Memory B cell (primary cell): Measurements from ENCODE around the gene PTCD1.
A peak's percentile ranks its signal among the peaks of the same experiment; 100 is the strongest.
"Not testable (repeated sequence)": the region's sequence is repeated elsewhere in the genome, so short reads cannot be mapped to it uniquely, and the experiment has no call there.

Experiments used
- ATAC-seq: fragments of 150-1000 bp; cut with Tn5 transposase; 2 replicates; pipeline ENCODE4 v1.10.0; 2021; ENCODE audit warnings: low read depth, mild to moderate bottlenecking, moderate library complexity
- DNase-seq, 2 donors: peaks; one replicate each; pipeline ENCODE4 v3.0.0; 2022; ENCODE audit warnings: low spot score in 2 of 2
- H3K27ac Mint-ChIP-seq: one replicate; pipeline ENCODE4 v1.8.0; 2022; ENCODE audit warnings: mild to moderate bottlenecking, moderate library complexity, mixed read lengths
- H3K27me3 Mint-ChIP-seq: one replicate; pipeline ENCODE4 v1.8.0; 2022; ENCODE audit warnings: mixed read lengths
- H3K36me3 Mint-ChIP-seq: one replicate; pipeline ENCODE4 v1.8.0; 2022; ENCODE audit warnings: mild to moderate bottlenecking, mixed read lengths
- H3K4me1 Mint-ChIP-seq: one replicate; pipeline ENCODE4 v1.8.0; 2022; ENCODE audit warnings: mixed read lengths
- H3K4me3 Mint-ChIP-seq: one replicate; pipeline ENCODE4 v1.8.0; 2022; ENCODE audit warnings: mild to moderate bottlenecking, moderate library complexity, mixed read lengths
- H3K9me3 Mint-ChIP-seq: one replicate; pipeline ENCODE4 v1.8.0; 2022; ENCODE audit warnings: mixed read lengths

PTCD1 gene

GRCh38 chr7:99431756-99432540, 6.7 kb downstream of the PTCD1 start:
- not testable (repeated sequence) for H3K4me3 Mint-ChIP-seq, H3K27me3 Mint-ChIP-seq, H3K4me1 Mint-ChIP-seq, H3K9me3 Mint-ChIP-seq, ATAC-seq, H3K27ac Mint-ChIP-seq, DNase-seq
- peaks cover 11% of the 10 kb centered on the region for H3K36me3 Mint-ChIP-seq

- Mint-ChIP-seq H3K4me3 (no peak overlapping the region), H3K27ac (no peak overlapping the region), H3K4me1 (no peaks in the 10 kb centered on the region), H3K36me3 (peaks cover 15% of the 10 kb centered on the region), H3K9me3 (no peaks in the 10 kb centered on the region), H3K27me3 (no peaks in the 10 kb centered on the region)
- ATAC-seq (no peak), DNase-seq (no peak)
Measured at GRCh38 chr7:99429756-99430155, 8.8 kb downstream of the PTCD1 start.

GRCh38 chr7:99428972-99429566, 9.5 kb downstream of the PTCD1 start:
- Mint-ChIP-seq H3K4me1 (no peaks in the 10 kb centered on the region), H3K4me3 (no peak overlapping the region), H3K27me3 (no peaks in the 10 kb centered on the region), H3K27ac (no peak overlapping the region), H3K9me3 (no peaks in the 10 kb centered on the region), H3K36me3 (peaks cover 15% of the 10 kb centered on the region)
- DNase-seq (no peak), ATAC-seq (no peak)

- H3K36me3 Mint-ChIP-seq, result peaks cover 10% of the 10 kb centered on the region
- ATAC-seq (no peak), DNase-seq (no peak)
- no peak overlapping the region for H3K27ac Mint-ChIP-seq
- no peaks in the 10 kb centered on the region for H3K9me3 Mint-ChIP-seq
- H3K4me1 Mint-ChIP-seq, result no peaks in the 10 kb centered on the region
- H3K4me3 Mint-ChIP-seq, result no peak overlapping the region
- no peaks in the 10 kb centered on the region for H3K27me3 Mint-ChIP-seq
Measured at GRCh38 chr7:99424932-99425730, 13.5 kb downstream of the PTCD1 start.

GRCh38 chr7:99422625-99423024, 16.0 kb downstream of the PTCD1 start:
- Mint-ChIP-seq H3K27me3 (no peaks in the 10 kb centered on the region), H3K4me3 (no peak overlapping the region), H3K36me3 (peaks cover 11% of the 10 kb centered on the region), H3K9me3 (no peaks in the 10 kb centered on the region), H3K27ac (no peak overlapping the region), H3K4me1 (no peaks in the 10 kb centered on the region)
- no peak for ATAC-seq
- no peak for DNase-seq

GRCh38 chr7:99422186-99422585, 16.4 kb downstream of the PTCD1 start:
- Mint-ChIP-seq H3K36me3 (peaks cover 14% of the 10 kb centered on the region), H3K27me3 (no peaks in the 10 kb centered on the region), H3K27ac (peak overlapping the region; percentile 50), H3K9me3 (no peaks in the 10 kb centered on the region), H3K4me3 (no peak overlapping the region), H3K4me1 (no peaks in the 10 kb centered on the region)
- DNase-seq (no peak), ATAC-seq (no peak)

DNA sequence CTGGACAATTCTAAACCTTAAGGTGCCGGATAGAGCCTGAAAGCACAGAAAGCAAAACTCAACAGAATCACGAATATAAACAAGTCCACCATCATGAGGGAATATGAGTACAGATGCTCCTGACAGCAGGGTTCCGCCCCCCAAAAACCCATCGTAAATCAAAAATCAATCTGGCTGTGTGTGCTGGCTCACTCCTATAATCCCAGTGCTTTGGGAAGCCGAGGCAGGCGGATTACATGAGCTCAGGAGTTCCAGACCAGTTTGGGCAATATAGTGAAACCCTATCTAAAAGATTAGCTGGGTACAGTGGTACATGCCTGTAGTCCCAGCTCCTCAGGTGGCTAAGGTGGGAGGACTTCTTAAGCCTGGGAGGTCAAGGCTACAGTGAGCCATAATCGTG, 17.6 kb downstream of the PTCD1 start:
- no peak overlapping the region for H3K4me3 Mint-ChIP-seq
- H3K27ac Mint-ChIP-seq, result no peak overlapping the region
- no peak for ATAC-seq

DNA sequence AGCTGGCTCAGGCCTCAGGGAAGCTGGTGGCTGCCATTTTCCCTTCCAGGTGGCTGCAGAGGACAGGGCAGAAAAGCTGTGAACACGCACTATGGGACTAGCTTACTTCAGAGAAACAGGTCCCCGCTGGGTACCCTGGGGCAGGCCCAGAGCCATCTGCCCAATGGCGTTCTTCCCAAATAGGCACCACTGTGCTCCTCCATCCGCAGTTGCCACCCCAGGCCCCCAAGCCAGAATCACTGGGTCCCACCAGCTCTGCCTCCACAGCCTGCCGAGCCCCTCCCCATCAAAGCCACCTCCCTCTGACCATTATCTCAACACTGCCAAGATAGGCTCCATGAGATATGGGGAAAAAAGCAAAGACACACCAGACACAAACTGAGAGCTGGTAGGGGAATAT, 18.4 kb downstream of the PTCD1 start:
- Mint-ChIP-seq H3K9me3 (no peaks in the 10 kb centered on the region), H3K4me1 (no peaks in the 10 kb centered on the region), H3K27me3 (no peaks in the 10 kb centered on the region), H3K4me3 (no peak overlapping the region), H3K27ac (no peak overlapping the region), H3K36me3 (peaks cover 14% of the 10 kb centered on the region)
- ATAC-seq (no peak), DNase-seq (no peak)

More for the DNA sequence above, 17.6 kb downstream of the PTCD1 start:
- H3K27me3 Mint-ChIP-seq, result no peaks in the 10 kb centered on the region
- H3K9me3 Mint-ChIP-seq, result no peaks in the 10 kb centered on the region
- peaks cover 15% of the 10 kb centered on the region for H3K36me3 Mint-ChIP-seq
- no peaks in the 10 kb centered on the region for H3K4me1 Mint-ChIP-seq
- no peak for DNase-seq

GRCh38 chr7:99419323-99420021, 19.1 kb downstream of the PTCD1 start:
- ATAC-seq (no peak), DNase-seq (no peak)
- no peaks in the 10 kb centered on the region for H3K9me3 Mint-ChIP-seq
- H3K27me3 Mint-ChIP-seq, result no peaks in the 10 kb centered on the region
- peaks cover 3% of the 10 kb centered on the region for H3K4me1 Mint-ChIP-seq
- H3K4me3 Mint-ChIP-seq, result no peak overlapping the region
- peaks cover 20% of the 10 kb centered on the region for H3K36me3 Mint-ChIP-seq
- no peak overlapping the region for H3K27ac Mint-ChIP-seq

DNA sequence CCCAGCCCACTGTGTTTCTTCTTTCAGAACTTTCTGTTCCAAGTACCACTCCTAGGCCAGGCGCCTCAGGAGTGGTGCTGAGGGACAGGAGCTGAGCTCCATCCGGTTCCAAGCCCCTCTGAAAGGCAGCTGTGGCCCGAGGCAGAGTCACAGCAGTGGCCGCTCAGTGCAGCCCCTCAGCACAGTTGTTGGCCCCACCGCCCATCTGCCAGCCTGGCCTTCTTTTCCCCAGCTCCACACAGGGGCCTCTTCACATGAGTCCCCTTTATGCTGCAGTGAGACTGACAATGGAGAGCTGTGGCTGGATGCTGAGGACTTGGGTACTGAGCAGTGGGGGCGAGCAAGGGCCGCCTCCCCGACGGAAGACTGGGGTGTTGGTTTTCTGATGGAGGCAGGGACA, 20.3 kb downstream of the PTCD1 start:
- DNase-seq, result no peak
- Mint-ChIP-seq H3K4me3 (no peak overlapping the region), H3K36me3 (peaks cover 20% of the 10 kb centered on the region), H3K4me1 (peaks cover 3% of the 10 kb centered on the region), H3K27me3 (no peaks in the 10 kb centered on the region), H3K27ac (no peak overlapping the region), H3K9me3 (no peaks in the 10 kb centered on the region)
- ATAC-seq, result no peak

DNA sequence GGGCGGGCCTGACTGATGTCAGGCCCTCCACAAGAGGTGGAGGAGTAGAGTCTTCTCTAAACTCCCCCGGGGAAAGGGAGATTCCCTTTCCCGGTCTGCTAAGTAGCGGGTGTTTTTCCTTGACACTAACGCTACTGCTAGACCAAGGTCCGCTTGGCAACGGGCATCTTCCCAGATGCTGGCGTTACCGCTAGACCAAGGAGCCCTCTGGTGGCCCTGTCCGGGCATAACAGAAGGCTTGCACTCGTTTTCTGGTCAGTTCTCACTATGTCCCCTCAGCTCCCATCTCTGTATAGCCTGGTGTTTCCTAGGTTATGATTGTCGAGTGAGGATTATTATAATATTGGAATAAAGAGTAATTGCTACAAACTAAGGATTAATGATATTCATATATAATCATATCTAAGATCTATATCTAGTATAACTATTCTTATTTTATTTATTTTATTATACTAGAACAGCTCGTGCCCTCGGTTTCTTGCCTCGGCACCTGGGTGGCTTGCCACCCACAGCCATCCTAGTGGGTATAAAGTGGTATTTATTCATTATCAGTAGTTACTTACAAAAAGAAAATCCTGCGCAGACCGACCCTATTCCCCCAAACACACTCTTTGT, 23.0 kb downstream of the PTCD1 start:
- peak; percentile 23 to 32 for DNase-seq
- not testable (repeated sequence) for H3K4me1 Mint-ChIP-seq, H3K27ac Mint-ChIP-seq, H3K27me3 Mint-ChIP-seq, H3K9me3 Mint-ChIP-seq, H3K4me3 Mint-ChIP-seq, ATAC-seq
- peaks cover 23% of the 10 kb centered on the region for H3K36me3 Mint-ChIP-seq

DNA sequence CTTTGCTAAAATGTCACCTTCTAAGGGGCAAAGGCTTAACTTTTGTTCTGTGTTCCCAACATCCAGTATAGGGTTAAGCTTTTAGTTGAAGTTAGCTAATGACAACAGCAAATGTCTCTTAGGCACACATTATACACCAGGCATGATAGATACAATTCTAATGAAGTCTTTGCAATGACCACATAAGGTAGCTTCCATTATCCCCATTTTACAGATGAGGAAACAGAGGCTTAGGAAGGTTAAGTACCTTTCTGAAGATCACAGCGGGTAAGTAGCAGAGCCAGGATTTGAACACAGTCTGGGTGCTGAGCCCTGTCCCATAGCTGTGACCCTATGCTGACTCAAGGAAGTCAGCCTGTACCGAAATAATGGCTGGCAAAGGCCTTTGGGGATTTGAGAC, 28.0 kb downstream of the PTCD1 start:
- DNase-seq, result no peak
- H3K36me3 Mint-ChIP-seq, result peaks cover 12% of the 10 kb centered on the region
- H3K9me3 Mint-ChIP-seq, result no peaks in the 10 kb centered on the region
- no peaks in the 10 kb centered on the region for H3K27me3 Mint-ChIP-seq
- peaks cover 22% of the 10 kb centered on the region for H3K4me1 Mint-ChIP-seq
- peak overlapping the region; percentile 36 for H3K4me3 Mint-ChIP-seq
- H3K27ac Mint-ChIP-seq, result peak overlapping the region; percentile 93
- no peak for ATAC-seq

GRCh38 chr7:99409806-99410205, 28.8 kb downstream of the PTCD1 start:
- Mint-ChIP-seq H3K36me3 (peaks cover 7% of the 10 kb centered on the region), H3K27me3 (no peaks in the 10 kb centered on the region), H3K4me1 (peaks cover 20% of the 10 kb centered on the region), H3K27ac (peak overlapping the region; percentile 93), H3K9me3 (no peaks in the 10 kb centered on the region), H3K4me3 (peak overlapping the region; percentile 91)
- DNase-seq (no peak), ATAC-seq (no peak)
